ENCODE data around the gene RITA1.
"Not testable (repeated sequence)": the region's sequence is repeated elsewhere in the genome, so short reads cannot be mapped to it uniquely, and the experiment has no call there.

The RITA1 gene

DNA sequence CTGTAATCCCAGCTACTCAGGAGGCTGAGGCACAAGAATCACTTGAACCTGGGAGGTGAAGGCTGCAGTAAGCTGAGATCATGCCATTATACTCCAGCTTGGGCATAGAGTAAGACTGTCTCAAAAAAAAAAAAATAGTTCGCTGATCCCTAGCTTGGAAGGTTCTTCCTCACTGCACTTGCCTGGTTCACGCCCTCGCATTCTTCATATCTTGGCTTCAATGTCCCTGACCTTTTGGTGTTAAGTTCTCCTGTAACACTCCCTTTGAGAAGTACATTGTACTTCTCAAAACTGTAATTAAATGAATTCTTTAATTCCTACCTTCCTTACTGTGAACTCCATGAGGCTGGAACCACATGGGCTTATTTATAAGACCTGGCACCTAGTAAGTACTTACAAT is 19.3 kb downstream of the RITA1 start:
- peak; percentile 82 for DNase-seq

DNA sequence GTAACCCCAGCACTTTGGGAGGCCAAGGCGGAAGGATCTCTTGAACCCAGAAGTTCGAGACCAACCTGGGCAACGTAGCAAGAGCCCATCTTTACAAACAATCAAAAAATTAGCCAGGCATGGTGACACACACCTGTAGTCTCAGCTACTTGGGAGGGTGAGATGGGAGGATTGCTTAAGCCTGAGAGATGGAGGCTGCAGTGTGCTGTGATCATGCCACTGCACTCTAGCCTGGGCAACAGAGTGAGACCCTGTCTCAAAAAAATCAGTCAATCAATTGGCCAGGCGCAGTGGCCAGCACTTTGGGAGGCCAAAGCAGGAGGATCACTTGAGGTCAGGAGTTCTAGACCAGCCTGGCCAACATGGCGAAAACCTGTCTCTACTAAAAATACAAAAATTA is 21.3 kb downstream of the RITA1 start:
- DNase-seq, result not testable (repeated sequence)

DNA sequence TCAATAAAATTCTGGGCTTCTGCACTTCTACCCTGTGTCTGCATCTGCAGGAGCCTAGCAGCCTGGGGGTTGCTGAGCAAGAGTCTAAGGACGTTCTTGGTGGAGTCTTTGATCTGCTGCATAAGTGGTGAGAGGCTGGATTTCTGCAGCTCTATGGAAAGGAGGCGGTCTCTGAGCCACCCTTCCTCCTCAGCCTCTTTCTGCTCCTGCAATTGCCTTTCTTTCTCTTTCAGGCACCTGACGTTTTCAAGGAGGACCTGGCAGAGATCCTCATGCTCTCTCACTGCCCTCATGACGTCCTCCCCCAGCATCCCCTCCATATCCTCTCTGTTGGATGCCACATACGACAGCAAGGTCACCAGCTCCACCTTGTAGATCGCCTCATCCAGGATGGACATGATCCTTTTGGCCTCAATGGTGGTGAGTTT is 22.1 kb downstream of the RITA1 start:
- DNase-seq, result no peak

DNA sequence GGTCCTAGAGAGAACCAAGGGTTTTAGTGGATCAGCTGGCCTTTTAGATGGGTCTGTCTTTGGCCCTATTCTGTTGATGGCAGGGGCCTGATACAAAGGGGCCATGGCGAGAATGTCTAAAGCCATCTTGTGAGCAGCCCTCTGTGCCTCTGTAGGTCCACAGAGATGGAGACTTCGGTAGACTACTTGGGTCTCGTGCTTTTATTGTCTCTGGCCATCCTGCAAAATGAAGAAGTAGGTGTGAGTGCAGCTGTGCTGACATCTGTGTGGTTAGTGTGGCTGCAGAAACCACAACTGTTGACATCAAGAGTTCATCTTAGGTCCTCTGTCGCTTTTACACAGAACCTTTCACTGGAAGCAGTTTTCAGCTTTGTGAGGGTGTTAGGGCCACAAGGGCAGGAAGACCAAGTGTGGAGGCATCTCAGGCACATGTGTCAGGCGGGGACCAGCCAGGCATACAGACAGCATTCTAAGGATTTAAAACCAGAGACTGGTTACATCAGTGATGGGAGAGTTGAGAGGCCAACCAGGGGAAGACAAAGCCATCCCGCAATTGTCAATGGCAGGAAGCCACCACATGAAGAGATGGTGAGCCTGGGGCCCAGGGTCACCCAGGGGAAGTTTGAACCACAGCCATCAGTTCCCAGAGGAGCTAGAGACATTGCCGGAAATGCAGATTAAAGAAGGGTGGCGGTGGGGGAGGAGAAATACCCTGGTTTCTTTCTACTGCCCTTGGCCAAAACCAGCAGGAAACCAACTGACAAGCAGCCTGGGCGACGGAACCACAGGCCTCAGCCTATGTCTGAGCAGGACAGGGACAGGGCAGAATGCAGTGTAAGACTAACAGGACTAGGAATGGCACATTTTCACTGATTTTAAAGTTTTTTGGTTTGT is 22.8 kb downstream of the RITA1 start:
- no peak for DNase-seq

DNA sequence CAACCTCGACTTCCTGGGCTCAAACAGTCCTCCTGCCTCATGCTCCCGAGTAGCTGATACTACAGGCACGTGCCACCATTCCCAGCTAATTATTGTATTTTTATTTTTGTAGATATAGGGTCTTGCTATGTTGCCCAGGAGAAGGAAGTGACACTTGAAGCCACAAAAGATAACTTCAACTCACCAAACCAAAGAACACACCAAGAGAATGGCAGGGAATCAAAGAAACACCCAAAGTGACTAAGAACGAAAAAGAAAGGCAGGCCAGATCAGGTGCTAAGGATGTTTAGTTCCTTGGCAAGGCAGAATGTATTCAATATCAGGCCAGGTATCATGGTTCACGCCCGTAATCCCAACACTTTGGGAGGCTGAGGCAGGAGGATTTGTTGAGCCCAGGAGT is 25.6 kb downstream of the RITA1 start:
- no peak for DNase-seq

DNA sequence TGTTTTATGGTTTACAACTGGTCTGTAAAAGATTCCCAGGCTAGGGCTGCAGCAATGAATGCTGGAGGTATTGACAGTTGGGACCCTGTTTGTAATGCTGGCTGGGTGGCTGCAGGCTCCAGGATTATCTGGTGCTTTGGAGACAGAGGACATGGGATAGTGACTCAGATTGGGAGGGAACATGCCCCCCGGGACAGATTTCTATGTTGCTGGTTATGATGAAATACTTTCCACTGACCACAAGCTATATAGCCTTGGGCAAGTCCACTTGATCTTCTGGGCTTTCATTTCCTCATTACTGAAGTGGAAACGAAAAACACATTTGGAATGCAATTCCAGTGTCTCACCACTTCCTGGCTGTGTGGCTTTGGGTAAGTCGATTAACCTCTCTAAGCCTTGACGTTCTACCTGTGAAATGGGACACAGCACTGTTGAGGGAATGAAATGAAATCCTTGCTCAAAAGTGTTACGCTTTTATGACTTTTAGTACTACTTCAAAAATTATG is 29.4 kb downstream of the RITA1 start:
- DNase-seq, result peak; percentile 91

DNA sequence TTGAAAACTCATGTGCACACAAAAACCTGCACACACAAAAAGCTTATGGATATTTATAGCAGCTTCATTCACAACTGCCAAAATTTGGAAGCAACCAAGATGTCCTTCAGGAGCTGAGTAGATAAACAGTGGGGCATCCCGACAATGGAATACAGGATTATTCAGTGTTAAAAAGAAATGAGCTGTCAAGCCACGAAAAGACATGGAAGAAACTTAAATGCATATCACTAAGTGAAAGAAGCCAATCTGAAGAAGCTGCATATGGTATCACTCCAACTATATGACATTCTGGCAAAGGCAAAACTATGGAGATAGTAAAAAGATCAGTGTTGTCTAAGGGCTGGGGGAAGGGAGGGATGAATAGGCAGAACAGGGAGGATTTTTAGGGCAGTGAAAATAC is 30.5 kb downstream of the RITA1 start:
- DNase-seq, result no peak

DNA sequence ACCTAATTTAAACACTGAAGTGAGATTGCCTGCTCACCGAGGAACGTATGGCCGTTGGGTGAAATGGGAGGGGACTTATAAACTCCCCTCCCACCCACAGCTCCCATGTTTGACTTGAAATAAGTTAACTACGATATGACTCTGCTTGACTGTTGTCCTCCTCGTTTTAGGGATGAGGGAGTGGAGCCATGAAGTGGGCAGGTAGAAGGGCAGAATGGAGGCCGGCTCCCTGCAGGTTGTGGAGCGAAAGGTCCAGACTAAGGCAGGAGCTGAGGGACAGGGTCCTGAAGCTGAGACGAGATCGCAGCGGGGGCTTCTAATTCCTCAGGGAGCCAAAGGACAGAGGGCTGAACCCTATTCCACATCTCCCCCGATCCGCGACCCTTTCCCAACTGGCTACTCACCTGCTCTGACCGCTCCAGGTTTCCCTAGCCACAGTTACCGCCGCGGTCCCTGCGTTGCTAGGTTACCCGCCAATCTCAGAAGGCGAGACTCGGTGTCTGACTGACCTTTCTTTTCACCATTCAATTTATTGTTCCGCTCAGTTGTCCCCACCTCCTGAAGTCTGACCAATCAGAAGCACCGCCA is 35.2 kb downstream of the RITA1 start:
- DNase-seq, result no peak

DNA sequence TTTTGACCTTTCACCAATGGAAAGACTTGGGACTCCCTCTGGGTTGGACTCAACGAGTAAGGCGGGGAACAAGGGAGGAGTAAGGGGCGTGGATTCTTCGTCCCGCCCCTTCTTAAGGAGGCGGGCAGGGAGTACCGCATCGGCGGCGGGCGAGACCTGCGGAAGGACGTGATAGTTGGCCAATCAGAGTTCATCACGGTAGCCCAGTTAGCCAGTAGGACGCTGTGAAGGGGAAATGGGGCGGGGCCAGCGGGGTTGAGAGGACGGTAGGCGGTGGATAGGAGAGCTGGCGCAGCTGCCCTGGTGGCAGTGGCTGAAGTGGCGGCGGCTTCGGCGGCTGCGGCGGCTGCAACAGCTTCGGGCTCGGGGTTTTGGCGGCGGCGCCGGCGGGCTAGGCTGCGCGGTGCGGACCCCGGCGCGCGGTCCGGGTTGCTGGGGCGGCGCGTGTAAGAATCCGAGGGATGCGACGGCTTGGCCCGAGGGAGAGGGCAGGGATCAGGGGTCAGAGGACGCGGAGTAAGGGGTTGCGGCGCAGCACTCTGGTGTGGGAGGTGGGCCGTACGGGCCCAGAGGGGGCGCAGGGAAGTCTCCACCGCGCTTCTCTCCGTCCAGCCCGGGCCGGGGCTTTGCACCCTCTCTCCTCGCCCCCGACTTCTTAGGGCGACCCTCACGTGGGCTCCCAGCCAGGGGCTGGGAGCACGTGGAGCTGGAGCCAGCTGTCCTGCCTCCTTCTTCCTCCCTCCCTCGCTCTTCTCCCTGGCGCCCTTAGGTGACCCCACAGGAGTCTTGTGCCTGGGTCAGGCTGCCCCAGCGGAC is 35.9 kb downstream of the RITA1 start, which contains the start of gene TPCN1:
TPCN1 (plus strand) TSS at position 284 of the 816 bp plus-strand sequence. CDS start 5,389 bp downstream, outside the sequence.
- peak; percentile 100 for DNase-seq

DNA sequence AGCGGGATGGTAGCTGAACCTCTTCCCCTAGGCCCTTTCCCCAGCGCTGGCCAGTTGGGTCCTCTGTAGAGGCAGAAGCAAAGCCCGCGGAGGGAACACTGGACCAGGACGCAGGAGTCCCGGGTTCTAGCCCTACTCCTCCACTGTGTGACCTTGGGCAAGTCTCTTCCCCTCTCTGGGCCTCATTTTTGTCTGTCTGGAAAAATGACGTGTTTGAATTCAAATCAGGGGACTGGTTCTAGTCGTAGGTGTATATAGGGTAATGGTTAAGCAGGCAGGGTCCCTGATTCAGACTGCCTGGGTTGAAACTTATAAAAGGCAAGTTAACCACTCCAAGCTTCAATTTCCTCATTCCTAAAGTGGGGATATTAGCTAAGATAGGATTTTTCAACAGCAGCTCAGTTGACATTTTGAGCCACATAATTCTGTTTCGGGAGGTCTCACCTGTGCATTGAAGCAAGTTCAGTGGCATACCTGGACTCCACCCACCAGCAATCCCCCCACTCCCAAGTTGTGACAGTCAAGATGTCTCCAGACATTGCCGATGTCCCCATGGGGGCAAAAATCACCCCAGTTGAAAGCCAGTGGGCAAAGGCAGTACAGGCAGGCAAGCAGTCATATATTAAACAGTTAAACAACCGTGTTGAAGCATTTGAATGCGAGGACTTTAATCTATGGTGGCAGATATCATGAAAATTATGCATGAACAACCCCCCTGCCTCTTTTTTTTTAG is 36.6 kb downstream of the RITA1 start:
- peak; percentile 44 for DNase-seq

DNA sequence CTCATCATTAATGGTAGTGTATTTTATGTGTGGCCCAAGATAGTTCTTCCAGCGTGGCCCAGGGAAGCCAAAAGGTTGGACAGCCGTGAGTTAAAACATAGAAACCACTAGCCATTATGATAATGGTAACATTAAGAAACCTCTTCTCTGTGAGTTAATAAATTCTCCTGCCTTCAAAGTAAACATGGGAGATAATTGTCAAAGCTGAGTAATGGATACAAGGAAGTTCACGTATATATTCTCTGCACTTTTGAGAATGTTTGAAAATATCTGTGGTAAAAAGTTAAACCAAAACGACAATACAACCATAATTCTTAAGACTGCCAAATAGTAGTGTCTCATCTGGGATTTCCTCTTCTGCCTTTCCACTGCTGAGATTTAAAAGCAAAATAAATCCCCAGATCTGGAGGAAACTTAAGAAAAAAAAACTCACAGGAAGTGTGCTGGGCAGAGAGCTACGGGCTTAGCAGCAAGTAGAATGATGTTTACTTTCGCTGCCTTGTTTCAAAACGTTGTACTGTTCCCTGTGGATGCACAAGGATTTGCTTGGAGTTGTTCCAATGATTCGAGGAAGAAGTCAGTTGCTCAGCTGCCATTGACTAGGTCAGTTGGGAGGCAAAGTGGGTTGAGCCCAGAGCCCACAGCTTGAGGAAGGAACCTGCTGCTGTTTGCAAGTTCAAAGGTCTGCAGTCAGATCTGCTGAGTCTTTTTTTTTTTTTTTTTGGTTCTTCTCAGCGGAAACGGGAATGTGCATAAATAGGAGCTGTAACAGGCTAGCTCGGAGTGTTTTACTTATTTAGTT is 37.4 kb downstream of the RITA1 start:
- DNase-seq, result peak; percentile 88

DNA sequence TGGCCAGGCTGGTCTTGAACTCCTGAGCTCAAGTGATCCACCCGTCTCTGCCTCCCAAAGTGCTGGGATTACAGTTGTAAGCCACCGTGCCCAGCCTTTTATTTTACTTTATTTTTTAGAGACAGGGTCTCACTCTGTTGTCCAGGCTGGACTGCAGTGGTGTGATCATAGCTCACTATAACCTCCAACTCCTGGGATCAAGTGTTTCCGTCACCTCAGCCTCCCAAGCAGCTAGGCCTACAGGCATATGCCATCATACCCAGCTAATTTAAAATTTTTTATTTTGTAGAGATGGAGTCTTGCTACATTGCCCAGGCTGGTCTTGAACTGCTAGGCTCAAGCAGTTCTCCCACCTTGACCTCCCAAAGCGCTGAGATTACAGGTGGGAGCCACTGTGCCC is 39.4 kb downstream of the RITA1 start:
- no peak for DNase-seq

DNA sequence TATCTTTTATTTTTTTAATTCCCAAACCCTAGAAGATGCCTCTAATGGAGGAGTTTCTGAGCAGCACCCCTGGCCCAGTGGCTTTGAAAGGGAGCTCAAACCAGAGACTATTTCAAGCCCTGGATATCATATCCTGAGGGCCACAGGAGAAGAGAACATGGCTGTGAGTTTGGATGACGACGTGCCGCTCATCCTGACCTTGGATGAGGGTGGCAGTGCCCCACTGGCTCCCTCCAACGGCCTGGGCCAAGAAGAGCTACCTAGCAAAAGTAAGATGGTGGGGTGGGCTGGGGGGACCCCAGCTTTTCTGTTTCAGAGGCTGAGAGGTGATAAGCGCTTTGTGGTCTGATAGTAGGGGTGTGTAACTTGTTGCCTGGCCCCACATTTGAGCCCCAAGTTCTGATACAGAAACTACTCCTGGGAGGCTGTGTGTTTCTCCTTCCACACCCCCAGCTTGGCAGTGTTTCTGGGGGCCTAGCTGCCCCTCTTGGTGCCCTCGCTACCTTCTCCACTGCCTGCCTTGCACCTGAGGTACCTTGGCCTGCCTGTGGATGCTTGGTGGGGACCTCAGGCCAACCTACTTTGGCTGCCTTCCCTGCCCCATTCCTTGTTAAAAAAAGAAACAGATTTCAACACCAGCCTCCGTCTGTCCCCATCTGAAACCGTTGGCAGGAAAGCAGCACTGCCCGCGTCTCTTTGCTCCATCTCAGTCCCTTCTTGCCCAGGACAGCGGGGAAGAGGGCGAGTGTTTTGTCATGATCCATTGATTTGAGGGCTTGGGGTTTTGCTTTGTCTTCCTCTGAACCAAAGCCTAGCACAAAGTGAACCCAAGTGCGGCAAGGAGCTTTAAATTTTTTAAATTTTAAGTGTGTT is 41.4 kb downstream of the RITA1 start:
- no peak for DNase-seq

DNA sequence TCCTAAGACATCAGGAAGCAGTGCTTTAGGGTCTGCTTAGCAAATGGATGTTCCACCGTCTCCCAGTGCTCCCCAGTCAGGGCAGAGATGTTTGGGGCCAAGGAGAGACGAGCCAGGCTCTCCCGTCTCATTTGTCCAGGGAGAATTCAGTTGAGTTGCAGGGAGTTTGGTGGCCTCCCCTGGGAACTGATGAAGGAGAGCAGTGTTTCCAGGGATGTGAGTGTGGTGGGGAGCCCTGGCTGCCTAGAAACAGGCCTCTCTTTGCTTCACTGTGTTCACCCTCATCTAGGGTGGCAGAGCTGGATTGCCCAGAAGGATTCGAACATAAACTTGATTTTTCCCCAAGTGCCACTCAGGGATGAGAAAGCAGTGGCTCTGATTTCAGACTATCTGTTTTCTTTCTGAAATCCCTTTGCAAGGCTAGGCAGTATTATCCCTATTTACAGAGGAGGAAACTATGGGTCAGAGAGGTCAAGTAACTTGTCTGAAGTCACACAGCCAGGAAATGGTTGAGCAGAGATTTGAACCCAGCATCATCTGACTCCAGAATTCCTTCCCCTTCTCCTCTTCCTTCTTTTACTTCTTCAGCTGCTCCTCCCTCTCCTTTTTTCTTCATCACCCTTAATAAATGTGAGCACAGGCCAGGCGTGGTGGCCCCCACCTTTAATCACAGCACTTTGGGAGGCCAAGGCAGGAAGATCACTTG is 42.3 kb downstream of the RITA1 start:
- DNase-seq, result no peak

DNA sequence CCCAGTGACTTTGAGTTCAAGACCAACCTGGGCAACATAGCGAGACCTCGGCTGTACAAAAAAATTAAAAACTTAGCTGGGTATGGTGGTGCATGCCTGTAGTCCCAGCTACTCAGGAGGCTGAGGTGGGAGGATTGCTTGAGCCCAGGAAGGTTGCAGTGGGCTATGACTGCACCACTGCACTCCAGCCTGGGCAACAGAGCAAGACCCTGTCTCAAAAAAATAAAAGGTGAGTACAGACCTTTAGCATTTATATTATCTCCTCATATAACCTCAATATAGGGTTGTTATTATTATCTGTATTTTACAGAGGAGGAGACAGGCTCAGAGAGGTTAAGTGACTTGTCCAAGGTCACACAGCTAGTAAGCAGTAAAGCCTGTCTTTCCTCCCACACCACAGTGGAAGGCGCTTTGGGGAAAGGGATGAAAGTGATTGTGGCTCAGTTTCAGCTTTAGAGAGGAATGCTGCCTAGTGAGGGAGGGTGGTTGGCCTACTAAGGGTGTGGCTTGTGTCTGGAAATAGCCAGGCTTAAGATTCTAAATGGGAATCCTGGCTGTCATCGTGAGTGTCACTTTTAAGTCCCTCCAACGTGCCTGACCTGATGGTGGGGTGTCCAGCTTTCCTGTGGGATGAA is 43.0 kb downstream of the RITA1 start:
- no peak for DNase-seq

DNA sequence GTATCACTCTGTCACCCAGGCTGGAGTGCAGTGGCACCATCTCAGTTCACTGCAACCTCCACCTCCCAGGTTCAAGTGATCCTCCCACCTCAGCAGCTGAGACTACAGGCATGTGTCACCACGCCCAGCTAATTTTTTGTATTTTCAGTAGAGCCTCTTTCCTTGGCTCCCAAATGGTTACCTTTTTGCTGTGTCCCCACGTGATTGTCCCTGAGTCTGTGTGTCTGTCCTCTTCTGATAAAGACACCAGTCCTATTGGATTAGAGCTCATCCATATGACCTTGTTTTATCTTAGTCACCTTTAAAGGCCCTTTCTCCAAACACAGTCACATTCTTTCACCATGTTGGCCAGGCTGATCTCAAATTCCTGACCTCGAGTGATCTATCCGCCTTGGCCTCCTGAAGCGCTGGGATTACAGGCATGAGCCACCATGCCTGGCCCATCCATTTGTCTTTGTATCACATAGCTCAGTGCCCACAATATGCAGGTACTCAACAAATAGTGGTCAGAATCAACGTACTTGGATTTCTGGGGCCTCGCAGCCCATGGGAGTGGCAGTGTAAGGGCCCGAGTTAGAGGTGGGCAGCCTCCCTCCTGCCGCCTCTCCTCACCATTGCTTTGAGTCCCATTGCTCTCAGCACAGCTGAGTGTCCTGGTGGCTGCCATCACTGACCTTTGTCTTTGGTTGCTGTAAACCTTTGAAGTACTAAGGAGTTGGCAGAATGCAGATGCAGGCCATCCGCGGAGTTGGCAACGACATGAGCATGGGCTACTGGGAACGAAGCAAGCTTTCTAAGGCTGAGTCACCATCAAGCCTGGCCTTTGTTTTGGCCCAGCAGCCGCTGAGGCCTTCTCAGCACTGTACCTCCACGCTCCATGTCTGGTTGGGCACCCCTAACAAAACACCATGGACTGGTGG is 45.1 kb downstream of the RITA1 start:
- no peak for DNase-seq

DNA sequence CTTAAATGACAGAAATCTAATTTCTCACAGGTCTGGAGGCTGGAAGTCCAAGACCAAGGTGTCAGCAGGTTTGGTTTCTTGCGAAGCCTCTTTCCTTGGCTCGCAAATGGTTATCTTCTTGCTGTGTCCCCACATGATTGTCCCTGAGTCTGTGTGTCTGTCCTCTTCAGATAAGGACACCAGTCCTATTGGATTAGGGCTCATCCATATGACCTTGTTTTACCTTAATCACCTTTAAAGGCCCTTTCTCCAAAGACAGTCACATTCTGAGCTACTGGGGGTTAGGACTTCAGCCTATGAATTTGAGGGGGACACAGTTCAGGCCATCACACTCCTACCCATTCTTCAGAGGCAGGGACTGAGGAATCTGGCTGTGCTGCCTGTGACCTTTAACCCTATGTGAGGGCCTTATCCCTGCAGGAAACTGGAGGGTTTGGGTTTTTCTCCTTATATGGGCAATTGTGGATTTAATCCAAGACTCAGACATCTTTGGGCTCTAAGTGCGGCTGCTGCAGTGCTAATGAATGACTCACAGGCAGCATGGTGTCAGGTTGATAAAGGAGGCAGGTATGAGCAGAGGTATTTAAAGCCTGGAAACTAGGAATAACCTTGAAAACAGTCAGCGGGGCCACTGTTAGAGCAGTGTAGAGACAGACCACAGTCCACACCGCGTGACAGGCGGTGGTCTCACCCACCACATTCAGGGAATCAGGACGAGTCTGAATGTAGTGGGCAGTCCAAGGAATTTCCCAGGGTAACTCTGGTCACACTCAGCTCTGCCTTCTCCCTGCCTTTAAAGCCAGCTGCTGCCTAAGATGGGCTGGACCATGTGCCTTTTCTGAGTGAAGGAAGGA is 45.9 kb downstream of the RITA1 start:
- peak; percentile 93 for DNase-seq
